Erythroblast (primary cell): Measurements from ENCODE around the gene RP2.

ENCODE experiments used
- GATA1 ChIP-seq: IDR thresholded peaks from 2 replicates; pipeline ENCODE4 v1.6.1; 2011; ENCODE audit warnings: low read depth, mild to moderate bottlenecking, control low read depth, low read length, moderate library complexity
- POLR2A ChIP-seq: IDR thresholded peaks from 2 replicates; pipeline ENCODE4 v1.6.1; 2011; ENCODE audit warnings: mild to moderate bottlenecking, low read length

DNA sequence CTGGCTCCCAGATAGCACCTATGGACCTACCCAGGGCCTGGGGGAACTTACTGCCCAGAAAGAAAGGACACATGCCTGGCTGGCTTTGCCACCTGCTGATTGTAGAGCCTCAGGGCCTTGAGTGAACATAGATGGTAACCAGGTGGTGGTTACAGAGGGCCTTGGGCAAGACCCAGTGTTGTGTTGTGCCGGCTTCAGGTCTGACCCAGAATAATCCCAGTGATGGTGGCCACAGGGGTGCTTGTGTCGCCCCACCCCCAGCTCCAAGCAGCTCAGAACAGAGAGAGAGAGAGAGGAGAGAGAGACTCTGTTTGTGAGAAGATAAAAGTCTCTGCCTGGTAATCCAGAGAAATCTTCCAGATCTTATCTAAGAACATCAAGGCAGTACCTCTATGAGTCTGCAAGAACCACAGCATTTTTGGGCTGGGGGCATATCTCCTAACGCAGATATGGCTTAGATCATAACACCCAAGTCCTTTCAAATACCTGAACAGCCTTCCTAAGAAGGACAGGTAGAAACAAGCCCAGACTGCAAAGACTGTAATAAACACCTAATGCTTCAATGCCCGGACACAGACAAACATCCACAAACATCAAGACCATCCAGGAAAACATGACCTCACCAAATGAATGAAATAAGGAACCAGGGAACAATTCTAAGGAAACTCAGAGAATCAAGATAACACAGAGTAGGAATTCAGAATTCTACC is 16.3 kb upstream of the RP2 start:
- TF ChIP-seq POLR2A = no peak
- no peak for TF ChIP-seq GATA1
